ENCODE results near the gene FDXR.

The FDXR gene

GRCh38 chr17:74857191-74857590 is 15.6 kb downstream of the FDXR start:
- DNase-seq (ENCODE audit: low spot score), result no peak

- DNase-seq (ENCODE audit: low spot score), result no peak
Observed at GRCh38 chr17:74856112-74856511, 16.7 kb downstream of the FDXR start.

GRCh38 chr17:74855323-74855722 is 17.5 kb downstream of the FDXR start:
- DNase-seq (ENCODE audit: low spot score), result no peak

- DNase-seq (ENCODE audit: low spot score), result no peak
Observed at GRCh38 chr17:74854792-74855191, 18.0 kb downstream of the FDXR start.

- no peak for DNase-seq (ENCODE audit: low spot score)
Observed at GRCh38 chr17:74853669-74854068, 19.1 kb downstream of the FDXR start.

- DNase-seq (ENCODE audit: low spot score), result no peak
Observed at GRCh38 chr17:74853048-74853397, 19.8 kb downstream of the FDXR start.

GRCh38 chr17:74852237-74853047 is 20.4 kb downstream of the FDXR start:
- DNase-seq (ENCODE audit: low spot score), result peak; percentile 100

GRCh38 chr17:74851612-74852236 is 21.1 kb downstream of the FDXR start:
- no peak for DNase-seq (ENCODE audit: low spot score)

- no peak for DNase-seq (ENCODE audit: low spot score)
Observed at GRCh38 chr17:74850914-74851313, 21.9 kb downstream of the FDXR start.

- no peak for DNase-seq (ENCODE audit: low spot score)
Observed at GRCh38 chr17:74850310-74850709, 22.5 kb downstream of the FDXR start.

- DNase-seq (ENCODE audit: low spot score), result no peak
Observed at GRCh38 chr17:74848656-74849399, 24.0 kb downstream of the FDXR start.

GRCh38 chr17:74846621-74847020 is 26.2 kb downstream of the FDXR start:
- DNase-seq (ENCODE audit: low spot score), result no peak

- peak; percentile 61 for DNase-seq (ENCODE audit: low spot score)
Observed at GRCh38 chr17:74843352-74843627, 29.5 kb downstream of the FDXR start.

GRCh38 chr17:74842599-74843351 is 30.0 kb downstream of the FDXR start:
- peak; percentile 97 for DNase-seq (ENCODE audit: low spot score)

GRCh38 chr17:74842146-74842598 is 30.6 kb downstream of the FDXR start:
- DNase-seq (ENCODE audit: low spot score), result peak; percentile 17

GRCh38 chr17:74840989-74841666 is 31.7 kb downstream of the FDXR start:
- DNase-seq (ENCODE audit: low spot score), result peak; percentile 49

GRCh38 chr17:74839990-74840852 is 32.6 kb downstream of the FDXR start:
- DNase-seq (ENCODE audit: low spot score), result peak; percentile 77

- peak; percentile 19 for DNase-seq (ENCODE audit: low spot score)
Observed at GRCh38 chr17:74838274-74838673, 34.5 kb downstream of the FDXR start.

- DNase-seq (ENCODE audit: low spot score), result no peak
Observed at GRCh38 chr17:74836691-74837467, 35.9 kb downstream of the FDXR start.

- no peak for DNase-seq (ENCODE audit: low spot score)
Observed at GRCh38 chr17:74836191-74836590, 36.6 kb downstream of the FDXR start.
